Ishikawa (cell line): ENCODE results near the gene ELFN1.

Experiments used
- CEBPB ChIP-seq: IDR thresholded peaks from 2 replicates; pipeline ENCODE4 v1.6.1; 2012
- CREB1 ChIP-seq: IDR thresholded peaks from 2 replicates; pipeline ENCODE4 v1.6.1; 2012; ENCODE audit warnings: low read depth
- EGR1 ChIP-seq: IDR thresholded peaks from 2 replicates; pipeline ENCODE4 v1.6.1; 2012
- EP300 ChIP-seq: IDR thresholded peaks from 2 replicates; pipeline ENCODE4 v1.6.1; 2012; ENCODE audit warnings: borderline replicate concordance
- FOXM1 ChIP-seq: IDR thresholded peaks from 2 replicates; pipeline ENCODE4 v1.6.1; 2012; ENCODE audit warnings: low read depth, borderline replicate concordance
- NFIC ChIP-seq: IDR thresholded peaks from 2 replicates; pipeline ENCODE4 v1.6.1; 2012
- RAD21 ChIP-seq: IDR thresholded peaks from 2 replicates; pipeline ENCODE4 v1.6.1; 2012; ENCODE audit warnings: low read depth
- TAF1 ChIP-seq: IDR thresholded peaks from 2 replicates; pipeline ENCODE4 v1.6.1; 2012; ENCODE audit warnings: low read depth, mild to moderate bottlenecking
- TCF12 ChIP-seq: IDR thresholded peaks from 2 replicates; pipeline ENCODE4 v1.6.1; 2012; ENCODE audit warnings: low read depth
- TEAD4 ChIP-seq: IDR thresholded peaks from 2 replicates; pipeline ENCODE4 v1.6.1; 2012
- YY1 ChIP-seq: IDR thresholded peaks from 2 replicates; pipeline ENCODE4 v1.6.1; 2012; ENCODE audit warnings: low read depth
- ZBTB7A ChIP-seq: IDR thresholded peaks from 2 replicates; pipeline ENCODE4 v1.6.1; 2012; ENCODE audit warnings: low read depth
- TF ChIP-seq, protein P1 (sequence below): IDR thresholded peaks from 2 replicates; pipeline ENCODE4 v1.6.1; 2012
- TF ChIP-seq, protein P2 (sequence below): IDR thresholded peaks from 2 replicates; pipeline ENCODE4 v1.6.1; 2012; ENCODE audit warnings: low read depth, mild to moderate bottlenecking
- TF ChIP-seq, protein P3 (sequence below): IDR thresholded peaks from 2 replicates; pipeline ENCODE4 v1.6.1; 2012

ELFN1 gene

DNA sequence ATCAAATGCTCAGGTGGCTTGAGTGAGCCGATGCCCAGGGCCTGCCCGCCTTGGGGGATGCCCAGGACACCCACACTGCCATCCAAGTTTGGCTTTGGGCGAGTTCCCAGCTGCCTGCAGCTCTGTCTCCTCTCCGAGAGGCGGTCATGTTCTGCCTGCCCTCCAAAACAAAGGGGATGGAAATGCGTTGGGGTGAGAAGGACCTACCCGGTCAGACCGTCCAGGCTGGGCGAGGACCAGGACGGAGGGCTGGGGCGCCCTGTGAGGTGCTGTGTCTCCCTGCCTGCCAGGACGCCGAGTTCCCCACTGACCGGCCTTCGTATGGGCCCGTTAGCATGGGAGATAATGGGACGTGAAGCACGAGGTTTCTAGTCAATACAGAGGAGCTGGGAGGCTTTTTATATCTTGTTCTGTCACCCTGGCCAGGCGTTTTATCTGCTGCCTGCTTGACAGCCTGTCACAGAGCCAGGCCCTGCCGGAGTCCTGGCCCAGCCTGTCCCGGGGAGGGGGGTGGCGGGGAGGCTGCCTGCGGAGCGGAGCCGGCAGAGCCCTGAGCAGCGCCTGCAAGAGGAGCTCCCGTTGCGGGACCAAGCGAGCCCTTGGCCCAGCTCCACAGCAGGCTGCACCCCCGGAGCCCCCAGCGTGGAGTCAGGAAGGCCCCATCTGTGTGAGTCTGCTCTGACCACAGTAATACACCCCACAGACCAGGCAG lies 22.0 kb upstream of the ELFN1 start:
- TF ChIP-seq, protein P1, sequence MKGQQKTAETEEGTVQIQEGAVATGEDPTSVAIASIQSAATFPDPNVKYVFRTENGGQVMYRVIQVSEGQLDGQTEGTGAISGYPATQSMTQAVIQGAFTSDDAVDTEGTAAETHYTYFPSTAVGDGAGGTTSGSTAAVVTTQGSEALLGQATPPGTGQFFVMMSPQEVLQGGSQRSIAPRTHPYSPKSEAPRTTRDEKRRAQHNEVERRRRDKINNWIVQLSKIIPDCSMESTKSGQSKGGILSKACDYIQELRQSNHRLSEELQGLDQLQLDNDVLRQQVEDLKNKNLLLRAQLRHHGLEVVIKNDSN: no peak
- TF ChIP-seq TCF12: no peak
- no peak for TF ChIP-seq YY1
- no peak for TF ChIP-seq NFIC
- no peak for TF ChIP-seq ZBTB7A
- TF ChIP-seq EGR1: no peak
- no peak for TF ChIP-seq FOXM1
- no peak for TF ChIP-seq TAF1
- TF ChIP-seq, protein P2, sequence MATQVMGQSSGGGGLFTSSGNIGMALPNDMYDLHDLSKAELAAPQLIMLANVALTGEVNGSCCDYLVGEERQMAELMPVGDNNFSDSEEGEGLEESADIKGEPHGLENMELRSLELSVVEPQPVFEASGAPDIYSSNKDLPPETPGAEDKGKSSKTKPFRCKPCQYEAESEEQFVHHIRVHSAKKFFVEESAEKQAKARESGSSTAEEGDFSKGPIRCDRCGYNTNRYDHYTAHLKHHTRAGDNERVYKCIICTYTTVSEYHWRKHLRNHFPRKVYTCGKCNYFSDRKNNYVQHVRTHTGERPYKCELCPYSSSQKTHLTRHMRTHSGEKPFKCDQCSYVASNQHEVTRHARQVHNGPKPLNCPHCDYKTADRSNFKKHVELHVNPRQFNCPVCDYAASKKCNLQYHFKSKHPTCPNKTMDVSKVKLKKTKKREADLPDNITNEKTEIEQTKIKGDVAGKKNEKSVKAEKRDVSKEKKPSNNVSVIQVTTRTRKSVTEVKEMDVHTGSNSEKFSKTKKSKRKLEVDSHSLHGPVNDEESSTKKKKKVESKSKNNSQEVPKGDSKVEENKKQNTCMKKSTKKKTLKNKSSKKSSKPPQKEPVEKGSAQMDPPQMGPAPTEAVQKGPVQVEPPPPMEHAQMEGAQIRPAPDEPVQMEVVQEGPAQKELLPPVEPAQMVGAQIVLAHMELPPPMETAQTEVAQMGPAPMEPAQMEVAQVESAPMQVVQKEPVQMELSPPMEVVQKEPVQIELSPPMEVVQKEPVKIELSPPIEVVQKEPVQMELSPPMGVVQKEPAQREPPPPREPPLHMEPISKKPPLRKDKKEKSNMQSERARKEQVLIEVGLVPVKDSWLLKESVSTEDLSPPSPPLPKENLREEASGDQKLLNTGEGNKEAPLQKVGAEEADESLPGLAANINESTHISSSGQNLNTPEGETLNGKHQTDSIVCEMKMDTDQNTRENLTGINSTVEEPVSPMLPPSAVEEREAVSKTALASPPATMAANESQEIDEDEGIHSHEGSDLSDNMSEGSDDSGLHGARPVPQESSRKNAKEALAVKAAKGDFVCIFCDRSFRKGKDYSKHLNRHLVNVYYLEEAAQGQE: no peak
- TF ChIP-seq RAD21: no peak
- TF ChIP-seq, protein P3, sequence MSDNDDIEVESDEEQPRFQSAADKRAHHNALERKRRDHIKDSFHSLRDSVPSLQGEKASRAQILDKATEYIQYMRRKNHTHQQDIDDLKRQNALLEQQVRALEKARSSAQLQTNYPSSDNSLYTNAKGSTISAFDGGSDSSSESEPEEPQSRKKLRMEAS: no peak
- TF ChIP-seq CREB1: no peak
- TF ChIP-seq CEBPB: no peak
- no peak for TF ChIP-seq EP300
- no peak for TF ChIP-seq TEAD4

- TF ChIP-seq FOXM1 (no peak), ZBTB7A (no peak), CREB1 (no peak), TEAD4 (no peak), RAD21 (no peak), EP300 (no peak), TCF12 (no peak), YY1 (no peak), CEBPB (no peak), EGR1 (no peak), TAF1 (no peak), NFIC (no peak)
- TF ChIP-seq, protein P3: no peak
- TF ChIP-seq, protein P2: no peak
- TF ChIP-seq, protein P1: no peak
Measured at GRCh38 chr7:1649751-1650326, 20.2 kb upstream of the ELFN1 start.

DNA sequence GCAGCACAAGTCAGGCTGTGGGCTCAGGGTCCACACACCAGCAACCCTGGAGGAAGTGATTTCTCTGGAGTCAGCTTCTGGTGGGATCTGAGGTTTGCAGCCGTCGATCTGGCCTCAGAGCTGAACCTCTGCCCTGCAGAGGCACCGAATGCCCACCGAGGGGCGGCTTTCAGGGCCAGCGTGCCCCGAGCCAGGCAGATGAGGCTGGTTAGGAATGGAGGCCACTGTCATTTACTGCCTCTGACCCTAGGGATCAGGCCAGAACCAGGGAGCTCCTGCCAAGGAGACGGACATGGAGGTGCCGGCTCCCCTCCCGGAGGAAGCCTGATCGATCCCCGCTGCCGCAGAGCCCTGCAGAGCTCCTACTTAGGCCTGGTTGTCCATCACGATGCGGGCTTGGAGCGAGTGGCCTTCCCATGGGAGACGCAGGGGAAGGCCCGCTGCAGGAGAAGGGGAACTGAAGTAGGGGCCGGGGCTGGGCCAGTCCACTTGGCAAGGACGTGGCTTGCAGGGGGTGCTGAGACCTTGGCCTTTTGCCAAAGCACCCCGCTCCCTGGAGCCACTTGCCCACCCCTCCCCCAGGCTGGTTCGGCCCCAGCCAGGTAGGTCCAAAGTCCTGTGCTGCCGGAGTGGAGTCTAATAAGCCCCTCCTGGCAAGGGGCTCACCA lies 19.6 kb upstream of the ELFN1 start:
- TF ChIP-seq TAF1: no peak
- TF ChIP-seq ZBTB7A: no peak
- no peak for TF ChIP-seq CREB1
- TF ChIP-seq, protein P1: no peak
- TF ChIP-seq, protein P2: no peak
- TF ChIP-seq TCF12: no peak
- TF ChIP-seq, protein P3: no peak
- no peak for TF ChIP-seq YY1
- TF ChIP-seq EP300: no peak
- TF ChIP-seq NFIC: no peak
- no peak for TF ChIP-seq CEBPB
- TF ChIP-seq EGR1: no peak
- no peak for TF ChIP-seq FOXM1
- TF ChIP-seq RAD21: no peak
- TF ChIP-seq TEAD4: no peak
